GM23338 (cell line): Measurements from ENCODE around the gene NAA20. TPM values are rescaled to one million over a fixed set of nuclear protein-coding genes. Genes with fewer than 3 reads are reported as not detected.

Source experiments
- ATAC-seq: fragments of 200-7000 bp; cut with Tn5 transposase; 3 replicates; pipeline ENCODE4 v1.9.1; 2020
- DNase-seq: peaks from one replicate; pipeline ENCODE4 v3.0.0-alpha.2; 2015; ENCODE audit warnings: low spot score
- H2AFZ ChIP-seq: fragments of 200-600 bp; sonication (generic); 2 replicates; pipeline ENCODE4 v1.8.0; 2016; ENCODE audit warnings: antibody characterized with exemption, mild to moderate bottlenecking, moderate library complexity
- H3F3A ChIP-seq: fragments of 200-600 bp; sonication (generic); replicated peaks from 2 replicates; pipeline ENCODE4 v1.8.0; 2017; ENCODE audit warnings: antibody characterized with exemption, mixed run types, low read depth
- H3K27ac ChIP-seq: fragments of 200-600 bp; sonication (generic); 2 replicates; pipeline ENCODE4 v1.6.1; 2016; ENCODE audit warnings: low read depth
- H3K27me3 ChIP-seq: fragments of 200-600 bp; sonication (generic); 2 replicates; pipeline ENCODE4 v1.8.0; 2016; ENCODE audit warnings: mild to moderate bottlenecking, mixed run types, moderate library complexity; ENCODE audit not compliant: insufficient read depth
- H3K36me3 ChIP-seq: fragments of 200-600 bp; sonication (generic); 2 replicates; pipeline ENCODE4 v1.8.0; 2016; ENCODE audit warnings: mild to moderate bottlenecking; ENCODE audit not compliant: insufficient read depth
- H3K4me1 ChIP-seq: fragments of 200-600 bp; sonication (generic); 2 replicates; pipeline ENCODE4 v1.8.0; 2016; ENCODE audit warnings: mild to moderate bottlenecking, moderate library complexity; ENCODE audit not compliant: insufficient read depth
- H3K4me2 ChIP-seq: fragments of 200-600 bp; sonication (generic); 2 replicates; pipeline ENCODE4 v1.7.1; 2017; ENCODE audit warnings: mixed run types
- H3K4me3 ChIP-seq: fragments of 200-600 bp; sonication (generic); 2 replicates; pipeline ENCODE4 v1.6.1; 2016; ENCODE audit warnings: mixed run types
- H3K79me2 ChIP-seq: fragments of 200-600 bp; sonication (generic); replicated peaks from 2 replicates; pipeline ENCODE4 v1.8.0; 2017; ENCODE audit warnings: mild to moderate bottlenecking; ENCODE audit not compliant: insufficient read depth
- H3K9me2 ChIP-seq: fragments of 200-600 bp; sonication (generic); 2 replicates; pipeline ENCODE4 v1.8.0; 2017; ENCODE audit not compliant: insufficient read depth
- H4K20me1 ChIP-seq: fragments of 200-600 bp; sonication (generic); replicated peaks from 2 replicates; pipeline ENCODE4 v1.8.0; 2017; ENCODE audit warnings: mild to moderate bottlenecking; ENCODE audit not compliant: insufficient read depth
- H3K27ac Mint-ChIP-seq: 2 replicates; pipeline ENCODE4 v1.8.0; 2020; ENCODE audit warnings: inconsistent platforms, mild to moderate bottlenecking, moderate library complexity, mixed read lengths
- H3K27me3 Mint-ChIP-seq: 3 replicates; pipeline ENCODE4 v1.8.0; 2022; ENCODE audit warnings: low read depth, mild to moderate bottlenecking, moderate library complexity, mixed read lengths, inconsistent platforms; ENCODE audit not compliant: insufficient read depth, poor library complexity
- H3K36me3 Mint-ChIP-seq: 3 replicates; pipeline ENCODE4 v1.8.0; 2021; ENCODE audit warnings: low read depth, mild to moderate bottlenecking, inconsistent platforms, moderate library complexity, mixed read lengths
- H3K4me1 Mint-ChIP-seq: 3 replicates; pipeline ENCODE4 v1.8.0; 2020; ENCODE audit warnings: mild to moderate bottlenecking, inconsistent platforms, mixed read lengths
- H3K4me3 Mint-ChIP-seq: 3 replicates; pipeline ENCODE4 v1.8.0; 2021; ENCODE audit warnings: moderate library complexity, mild to moderate bottlenecking, inconsistent platforms, mixed read lengths
- H3K9me3 Mint-ChIP-seq: 3 replicates; pipeline ENCODE4 v1.8.0; 2020; ENCODE audit warnings: moderate library complexity, mild to moderate bottlenecking, inconsistent platforms, mixed read lengths
- CREB1 ChIP-seq: fragments of 250-450 bp; sonication (Bioruptor Pico); IDR thresholded peaks from 2 replicates; pipeline ENCODE4 v1.5.0; 2020; ENCODE audit warnings: low read depth, mild to moderate bottlenecking, moderate library complexity
- CTCF ChIP-seq, 2 experiments: fragments of 200-600 bp in 1 of 2; sonication (generic) in 1 of 2; conservative IDR thresholded peaks; 2 replicates each; pipeline versions ENCODE4 v1.5.1 to v1.6.1; 2016 to 2017; ENCODE audit warnings: antibody characterized with exemption in 2 of 2, low read depth in 2 of 2, mild to moderate bottlenecking in 2 of 2, moderate library complexity in 1 of 2
- EZH2 ChIP-seq: fragments of 200-600 bp; sonication (generic); IDR thresholded peaks from one replicate; pipeline ENCODE4 v1.8.0; 2017; ENCODE audit warnings: antibody characterized with exemption, mild to moderate bottlenecking, low read depth; ENCODE audit not compliant: unreplicated experiment
- JUNB ChIP-seq: IDR thresholded peaks from one replicate; pipeline ENCODE4 v1.6.1; 2016; ENCODE audit warnings: antibody characterized with exemption; ENCODE audit not compliant: unreplicated experiment
- POLR2AphosphoS5 ChIP-seq: IDR thresholded peaks from 2 replicates; pipeline ENCODE4 v1.6.1; 2016; ENCODE audit warnings: antibody characterized with exemption, low read depth
- STAT1 ChIP-seq: IDR thresholded peaks from one replicate; pipeline ENCODE4 v1.6.1; 2016; ENCODE audit warnings: antibody characterized with exemption; ENCODE audit not compliant: unreplicated experiment
- ZNF114 ChIP-seq: fragments of 250-450 bp; sonication (Bioruptor Pico); IDR thresholded peaks from 2 replicates; pipeline ENCODE4 v1.5.0; 2020; ENCODE audit warnings: mild to moderate bottlenecking, moderate library complexity
- ZNF331 ChIP-seq: fragments of 250-450 bp; sonication (Bioruptor Pico); IDR thresholded peaks from 2 replicates; pipeline ENCODE4 v1.5.0; 2020; ENCODE audit warnings: low read depth, mild to moderate bottlenecking, moderate library complexity
- polyA plus RNA-seq: library from polyadenylated mRNA; unstranded; fragments of >200 nt; fragmentation: Nextera tagmentation; extraction: Ambion mirVana; gene quantifications from 2 replicates; pipeline ENCODE4 v1.2.1, GENCODE V29; 2016
- total RNA-seq: library from RNA; depleted of rRNA; stranded (reverse); fragments of >200 nt; shearing (Covaris generic); gene quantifications from 2 replicates; pipeline ENCODE4 v1.2.3, GENCODE V29; 2014
- TF ChIP-seq, protein P1 (sequence below): IDR thresholded peaks from one replicate; pipeline ENCODE4 v1.6.1; 2018; ENCODE audit warnings: antibody characterized with exemption; ENCODE audit not compliant: unreplicated experiment

Gene NAA20
- total and polyA plus RNA-seq, 2 experiments from 2014 or later, result 28.7 to 117 TPM

DNA sequence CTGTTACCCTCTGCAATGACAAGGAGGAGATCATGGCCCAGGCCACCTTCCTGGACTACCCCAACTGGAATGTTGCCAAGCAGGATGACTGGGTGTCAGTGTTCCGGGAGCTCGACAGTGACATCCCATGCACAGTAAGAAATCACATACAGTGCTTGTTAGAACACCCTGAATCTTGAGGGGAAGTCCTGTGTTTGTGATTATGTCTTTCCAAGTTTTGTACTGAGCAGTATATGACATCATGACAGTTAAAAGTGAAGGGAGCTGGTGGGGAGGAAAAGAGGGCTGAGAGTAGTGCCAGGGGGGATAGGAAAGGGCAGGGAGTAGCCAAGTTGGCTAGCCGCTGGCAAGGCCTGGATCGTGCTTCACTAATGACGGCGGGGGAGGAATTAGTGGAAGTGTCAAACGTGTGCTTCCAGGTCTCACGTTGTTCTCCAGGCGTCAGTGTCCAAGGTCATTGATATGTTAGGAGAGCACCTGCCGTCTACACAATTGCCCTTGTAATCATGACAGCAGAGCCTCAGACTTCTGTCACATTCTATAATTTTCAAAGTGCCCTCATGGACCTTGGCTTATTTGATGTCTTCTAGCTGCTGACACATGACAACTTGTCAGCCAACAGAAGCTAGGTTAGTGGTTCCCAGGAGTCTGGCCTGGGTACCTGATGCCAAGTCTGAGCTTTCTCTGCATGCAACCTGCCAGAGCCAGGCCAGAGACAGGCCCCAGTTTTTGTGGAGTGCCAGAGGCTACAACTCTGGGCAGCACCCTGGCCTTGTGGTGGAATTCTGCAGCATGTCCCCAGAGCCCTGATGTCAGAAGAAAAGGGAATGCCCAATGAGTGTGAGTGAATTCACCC lies 53.9 kb downstream of the NAA20 start:
- Histone ChIP-seq H3K9me2 (no peaks in the 10 kb centered on the region), H4K20me1 (0 out of 2 replicates have a peak, but pooled peaks cover 6% of the 10 kb centered on the region), H3K4me3 (no peak overlapping the region), H3K27me3 (no peaks in the 10 kb centered on the region), H3K4me1 (no peaks in the 10 kb centered on the region), H3K4me2 (no peak overlapping the region), H3F3A (no peaks in the 10 kb centered on the region), H3K36me3 (no peaks in the 10 kb centered on the region), H3K79me2 (no peaks in the 10 kb centered on the region), H2AFZ (no peak overlapping the region), H3K27ac (no peak overlapping the region)
- Mint-ChIP-seq H3K4me3 (no peak overlapping the region), H3K27ac (no peak overlapping the region), H3K27me3 (no peaks in the 10 kb centered on the region), H3K9me3 (no peaks in the 10 kb centered on the region), H3K36me3 (no peaks in the 10 kb centered on the region), H3K4me1 (no peaks in the 10 kb centered on the region)
- no peak for DNase-seq
- TF ChIP-seq ZNF114 (CRISPR knock-in tag) (no peak), STAT1 (no peak), CREB1 (no peak), JUNB (no peak), POLR2AphosphoS5 (no peak), CTCF (conservative IDR thresholded peaks at IDR 0.05; ENCODE audit: low read depth in 2 of 2) (no peak), ZNF331 (CRISPR knock-in tag) (no peak), EZH2 (no peak)
- TF ChIP-seq, protein P1, sequence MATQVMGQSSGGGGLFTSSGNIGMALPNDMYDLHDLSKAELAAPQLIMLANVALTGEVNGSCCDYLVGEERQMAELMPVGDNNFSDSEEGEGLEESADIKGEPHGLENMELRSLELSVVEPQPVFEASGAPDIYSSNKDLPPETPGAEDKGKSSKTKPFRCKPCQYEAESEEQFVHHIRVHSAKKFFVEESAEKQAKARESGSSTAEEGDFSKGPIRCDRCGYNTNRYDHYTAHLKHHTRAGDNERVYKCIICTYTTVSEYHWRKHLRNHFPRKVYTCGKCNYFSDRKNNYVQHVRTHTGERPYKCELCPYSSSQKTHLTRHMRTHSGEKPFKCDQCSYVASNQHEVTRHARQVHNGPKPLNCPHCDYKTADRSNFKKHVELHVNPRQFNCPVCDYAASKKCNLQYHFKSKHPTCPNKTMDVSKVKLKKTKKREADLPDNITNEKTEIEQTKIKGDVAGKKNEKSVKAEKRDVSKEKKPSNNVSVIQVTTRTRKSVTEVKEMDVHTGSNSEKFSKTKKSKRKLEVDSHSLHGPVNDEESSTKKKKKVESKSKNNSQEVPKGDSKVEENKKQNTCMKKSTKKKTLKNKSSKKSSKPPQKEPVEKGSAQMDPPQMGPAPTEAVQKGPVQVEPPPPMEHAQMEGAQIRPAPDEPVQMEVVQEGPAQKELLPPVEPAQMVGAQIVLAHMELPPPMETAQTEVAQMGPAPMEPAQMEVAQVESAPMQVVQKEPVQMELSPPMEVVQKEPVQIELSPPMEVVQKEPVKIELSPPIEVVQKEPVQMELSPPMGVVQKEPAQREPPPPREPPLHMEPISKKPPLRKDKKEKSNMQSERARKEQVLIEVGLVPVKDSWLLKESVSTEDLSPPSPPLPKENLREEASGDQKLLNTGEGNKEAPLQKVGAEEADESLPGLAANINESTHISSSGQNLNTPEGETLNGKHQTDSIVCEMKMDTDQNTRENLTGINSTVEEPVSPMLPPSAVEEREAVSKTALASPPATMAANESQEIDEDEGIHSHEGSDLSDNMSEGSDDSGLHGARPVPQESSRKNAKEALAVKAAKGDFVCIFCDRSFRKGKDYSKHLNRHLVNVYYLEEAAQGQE, result no peak
- no peak for ATAC-seq
